OCI-LY7 (cell line): Measurements from ENCODE around the gene KLF11.

Source experiments
- CTCF ChIP-seq: fragments of 200-600 bp; sonication (generic); conservative IDR thresholded peaks from 2 replicates; pipeline ENCODE4 v1.5.1; 2014; ENCODE audit warnings: mild to moderate bottlenecking, antibody characterized with exemption, low read length, moderate library complexity, mixed read lengths
- EZH2phosphoT487 ChIP-seq: fragments of 200-600 bp; sonication (generic); IDR thresholded peaks from 2 replicates; pipeline ENCODE4 v1.6.1; 2018; ENCODE audit warnings: low read depth, borderline replicate concordance, mild to moderate bottlenecking, mixed run types, antibody characterized with exemption, low read length, moderate library complexity, mixed read lengths

DNA sequence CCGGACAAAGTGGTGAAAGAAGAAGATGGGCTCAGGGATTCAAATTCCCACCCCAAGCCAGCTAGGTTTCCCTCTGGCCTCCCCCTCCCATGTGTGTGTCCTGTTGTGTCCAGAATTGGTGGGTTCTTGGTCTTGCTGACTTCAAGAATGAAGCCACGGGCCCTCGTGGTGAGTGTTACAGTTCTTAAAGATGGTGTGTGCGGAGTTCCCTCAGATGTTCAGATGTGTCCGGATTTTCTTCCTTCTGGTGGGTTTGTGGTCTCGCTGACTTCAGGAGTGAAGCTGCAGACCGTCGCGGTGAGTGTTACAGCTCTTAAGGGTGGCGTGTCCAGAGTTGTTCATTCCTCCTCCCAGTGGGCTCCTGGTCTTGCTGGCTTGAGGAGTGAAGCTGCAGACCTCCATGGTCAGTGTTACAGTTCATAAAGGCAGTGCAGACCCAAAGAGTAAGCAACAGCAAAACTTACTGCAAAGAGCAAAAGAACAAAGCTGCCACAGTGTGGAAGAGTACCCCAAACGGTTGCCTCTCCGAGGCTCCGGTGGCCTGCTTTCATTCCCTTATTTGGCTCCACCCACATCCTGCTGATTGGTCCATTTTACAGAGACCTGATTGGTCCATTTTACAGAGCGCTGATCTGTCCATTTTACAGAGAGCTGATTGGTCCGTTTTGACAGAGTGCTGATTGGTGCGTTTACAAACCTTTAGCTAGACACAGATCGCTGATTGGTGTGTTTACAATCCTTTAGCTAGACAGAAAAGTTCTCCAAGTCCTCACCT, 37.7 kb upstream of the KLF11 start:
- TF ChIP-seq CTCF = no peak
- no peak for TF ChIP-seq EZH2phosphoT487
